ENCODE measurements around the gene MRC2.

GRCh38 chr17:62671553-62671952 lies 44.1 kb downstream of the MRC2 start:
- no peak for TF ChIP-seq CTCF (IDR thresholded peaks at IDR 0.05; ENCODE audit: poor library complexity)
- TF ChIP-seq EZH2 (IDR thresholded peaks at IDR 0.05; ENCODE audit: borderline replicate concordance) = no peak

Measured in hepatocyte (in vitro differentiated cells).